HUES64 (cell line): ENCODE results near the gene ASB6. TPM values are rescaled to one million over a fixed set of nuclear protein-coding genes. Genes with fewer than 3 reads are reported as not detected.

Experiments
- H3K27ac ChIP-seq: 2 replicates; pipeline ENCODE4 v1.7.0; 2013; ENCODE audit warnings: low read depth, low read length, inconsistent platforms
- H3K27me3 ChIP-seq: 2 replicates; pipeline ENCODE4 v1.6.1; 2013; ENCODE audit warnings: mild to moderate bottlenecking, low read length; ENCODE audit not compliant: insufficient read depth
- H3K36me3 ChIP-seq: 2 replicates; pipeline ENCODE4 v1.6.1; 2013; ENCODE audit warnings: mild to moderate bottlenecking, low read length; ENCODE audit not compliant: insufficient read depth
- H3K4me1 ChIP-seq: 2 replicates; pipeline ENCODE4 v1.6.1; 2013; ENCODE audit warnings: mild to moderate bottlenecking, low read length, moderate library complexity; ENCODE audit not compliant: insufficient read depth
- H3K4me3 ChIP-seq: 2 replicates; pipeline ENCODE4 v1.5.1; 2013; ENCODE audit warnings: mild to moderate bottlenecking, low read length, moderate library complexity
- H3K9ac ChIP-seq: 2 replicates; pipeline ENCODE4 v1.6.1; 2013; ENCODE audit warnings: mild to moderate bottlenecking, low read depth, low read length
- H3K9me3 ChIP-seq: 2 replicates; pipeline ENCODE4 v1.6.1; 2013; ENCODE audit warnings: low read depth, low read length; ENCODE audit not compliant: insufficient read depth
- whole genome bisulfite sequencing: fragments of 150-250, 120-280 bp; methylation state at CpG from one replicate; pipeline ENCODE4 v1.1.7; 2013; ENCODE audit warnings: missing lambda C conversion rate; 5-methylcytosine and 5-hydroxymethylcytosine counted together
- polyA plus RNA-seq, 2 experiments: library from polyadenylated mRNA; stranded (reverse); fragments of 50-300 nt; gene quantifications; one replicate each; pipeline ENCODE4 v1.2.3, GENCODE V29; 2013

ASB6 gene, protein sequence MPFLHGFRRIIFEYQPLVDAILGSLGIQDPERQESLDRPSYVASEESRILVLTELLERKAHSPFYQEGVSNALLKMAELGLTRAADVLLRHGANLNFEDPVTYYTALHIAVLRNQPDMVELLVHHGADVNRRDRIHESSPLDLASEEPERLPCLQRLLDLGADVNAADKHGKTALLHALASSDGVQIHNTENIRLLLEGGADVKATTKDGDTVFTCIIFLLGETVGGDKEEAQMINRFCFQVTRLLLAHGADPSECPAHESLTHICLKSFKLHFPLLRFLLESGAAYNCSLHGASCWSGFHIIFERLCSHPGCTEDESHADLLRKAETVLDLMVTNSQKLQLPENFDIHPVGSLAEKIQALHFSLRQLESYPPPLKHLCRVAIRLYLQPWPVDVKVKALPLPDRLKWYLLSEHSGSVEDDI
- 13.2 TPM for polyA plus RNA-seq (2013, experiment 1 of 2)
- polyA plus RNA-seq (2013, experiment 2 of 2) = 12.9 TPM

DNA sequence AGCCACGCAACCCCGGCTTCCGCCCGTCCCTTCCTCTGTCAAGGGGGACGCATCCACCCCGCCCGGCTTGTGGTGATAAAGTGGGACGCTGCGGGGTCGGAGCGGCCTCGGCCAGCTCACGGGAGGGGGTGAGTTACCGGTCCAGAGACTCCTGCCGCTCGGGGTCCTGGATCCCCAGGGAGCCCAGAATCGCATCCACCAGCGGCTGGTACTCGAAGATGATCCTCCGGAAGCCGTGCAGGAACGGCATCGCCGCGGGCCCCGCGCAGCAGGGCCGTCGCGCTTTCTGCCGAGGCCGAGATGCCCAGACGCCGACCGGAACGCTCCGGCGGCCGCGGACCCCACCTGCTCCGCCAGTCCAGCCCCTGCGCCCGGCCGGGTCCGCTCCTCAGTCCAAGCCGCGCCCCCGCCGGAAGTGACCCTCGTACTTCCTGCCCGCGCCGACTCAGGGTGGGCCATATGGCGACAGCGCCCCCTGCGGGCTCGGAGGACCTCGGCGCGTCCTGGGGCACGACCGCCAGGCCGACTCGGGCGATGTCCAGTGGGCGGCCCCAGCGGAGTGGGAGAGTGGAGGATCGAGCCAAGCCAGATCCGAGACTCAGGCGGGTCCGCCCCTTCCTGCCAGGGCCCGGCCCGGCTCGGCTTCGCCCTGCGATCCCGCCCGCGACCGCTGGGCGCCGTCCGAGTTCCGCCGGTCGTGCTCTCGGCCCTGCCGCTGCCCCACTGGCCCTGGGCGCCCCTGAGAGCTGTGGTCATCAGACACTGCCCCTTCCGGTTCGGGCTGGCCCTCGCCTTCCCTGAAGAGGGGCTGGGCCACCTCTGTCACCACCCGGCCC, at the start of gene ASB6:
Gene ASB6 (minus strand): TSS at position 402 of the 836 bp plus-strand sequence. CDS start 152 bp downstream, at position 250.
- under 1% methylated on average over 93 of the region's 93 CpGs for WGBS
- Histone ChIP-seq H3K4me1 (peaks cover 2% of the 10 kb centered on the region; the same call in 1 of the 2 replicates), H3K9ac (peak within 1 kb of the TSS; percentile 80), H3K4me3 (peak within 1 kb of the TSS; percentile 95), H3K36me3 (peaks cover 25% of the 10 kb centered on the region), H3K9me3 (no peaks in the 10 kb centered on the region), H3K27me3 (no peaks in the 10 kb centered on the region), H3K27ac (peak within 1 kb of the TSS; percentile 52)

DNA sequence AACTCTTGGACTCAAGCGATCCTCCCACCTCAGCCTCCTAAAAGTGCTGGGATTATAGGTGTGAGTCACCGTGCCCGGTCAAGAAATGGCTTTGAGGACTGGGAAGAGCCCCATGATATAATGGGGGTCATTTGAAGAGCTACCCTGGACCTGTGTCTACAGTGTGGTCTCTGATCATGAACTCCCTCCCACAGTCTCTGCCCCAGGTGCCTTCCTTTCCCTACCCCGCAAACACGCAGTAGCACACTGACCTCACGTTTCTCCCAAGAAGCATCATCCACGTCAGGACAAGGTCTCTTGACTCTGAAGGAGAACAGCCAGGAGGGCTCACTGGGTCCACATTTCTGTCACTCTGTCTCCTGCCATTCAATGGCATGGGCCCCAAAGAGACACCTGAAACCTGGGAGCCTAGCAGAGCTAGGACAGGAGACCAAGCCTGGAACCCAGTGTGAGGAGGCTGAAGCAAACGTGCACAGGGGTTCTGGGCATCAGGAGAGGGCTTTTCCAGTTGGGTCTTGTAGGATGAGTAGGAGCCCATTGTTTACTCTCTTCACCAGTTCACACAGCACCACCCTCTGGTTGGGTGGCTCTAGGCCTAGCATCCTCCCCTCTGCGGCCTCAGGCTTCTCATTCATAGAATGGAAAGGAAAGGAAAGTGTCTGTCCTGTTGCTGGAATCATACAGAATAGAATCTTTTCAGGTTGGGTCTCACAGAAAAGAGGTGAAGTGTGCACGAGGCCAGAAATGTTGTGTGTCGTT, 46.5 kb upstream of the ASB6 start:
- Histone ChIP-seq H3K9ac (no peak overlapping the region), H3K4me3 (no peak overlapping the region), H3K36me3 (no peaks in the 10 kb centered on the region), H3K27ac (no peak overlapping the region), H3K4me1 (no peaks in the 10 kb centered on the region), H3K27me3 (no peaks in the 10 kb centered on the region), H3K9me3 (no peaks in the 10 kb centered on the region)
- WGBS = 89% methylated on average over 10 of the region's 11 CpGs

DNA sequence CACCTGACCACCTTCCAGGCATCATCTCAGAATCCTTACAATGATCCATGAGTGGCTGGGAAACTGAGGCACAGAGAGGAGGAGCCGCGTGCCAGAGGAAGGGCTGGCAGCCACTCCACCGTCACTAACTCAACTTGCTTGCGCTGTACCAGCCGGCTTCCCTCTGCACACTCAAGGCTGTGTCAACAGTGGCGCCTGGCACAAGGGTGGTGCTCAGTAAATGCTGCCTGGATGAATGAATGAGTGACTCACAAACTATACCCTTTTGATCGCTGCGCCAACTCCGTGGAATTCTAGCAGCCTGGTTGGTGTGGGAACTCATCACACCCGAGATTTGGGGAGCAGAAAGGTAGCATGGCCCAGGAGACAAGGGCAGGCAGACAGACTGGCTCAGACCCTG, 45.4 kb upstream of the ASB6 start:
- 90% methylated on average over 10 of the region's 10 CpGs for WGBS
- Histone ChIP-seq H3K27ac (no peak overlapping the region), H3K9me3 (no peaks in the 10 kb centered on the region), H3K4me3 (no peak overlapping the region), H3K27me3 (no peaks in the 10 kb centered on the region), H3K4me1 (no peaks in the 10 kb centered on the region), H3K9ac (no peak overlapping the region), H3K36me3 (no peaks in the 10 kb centered on the region)

DNA sequence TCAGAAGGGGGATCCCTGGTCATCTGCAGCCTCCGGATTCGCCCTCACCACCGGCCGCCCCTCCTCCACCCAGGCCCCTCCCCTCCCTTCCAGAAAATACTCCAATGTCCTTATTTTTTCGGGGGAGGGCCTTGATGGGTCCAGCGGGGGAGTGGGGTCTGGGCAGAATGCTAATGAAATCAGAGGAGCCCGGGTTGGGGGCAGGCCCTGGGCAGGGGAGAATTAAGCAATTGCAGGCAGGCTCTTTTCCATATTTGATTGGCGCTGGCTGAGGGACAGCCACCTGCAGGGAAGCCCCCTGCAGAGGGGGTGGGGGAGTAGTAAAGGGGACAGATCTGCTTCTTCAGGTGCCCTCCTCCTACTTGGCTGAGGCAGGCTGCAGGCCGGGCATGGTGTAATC, 44.8 kb upstream of the ASB6 start:
- H3K9ac ChIP-seq = no peak overlapping the region

DNA sequence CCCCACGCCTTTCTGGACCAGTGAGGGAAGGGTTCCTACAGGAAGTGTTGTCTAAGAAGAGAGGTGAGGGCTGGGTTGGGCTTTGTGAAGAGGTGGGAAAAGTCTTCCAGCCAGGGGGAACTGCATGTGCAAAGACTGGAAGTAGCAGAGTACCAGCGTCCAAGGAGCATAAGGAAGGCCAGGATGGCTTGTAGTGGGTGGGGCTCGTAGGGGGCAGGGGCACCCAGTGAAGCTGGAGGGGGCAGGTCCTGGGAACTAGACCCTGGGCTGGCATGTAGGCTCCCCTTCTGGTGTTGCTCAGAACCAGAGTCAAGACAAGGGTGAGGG, 43.9 kb upstream of the ASB6 start:
- Histone ChIP-seq H3K36me3 (no peaks in the 10 kb centered on the region), H3K9me3 (no peaks in the 10 kb centered on the region), H3K27ac (no peak overlapping the region), H3K4me3 (no peak overlapping the region), H3K27me3 (no peaks in the 10 kb centered on the region), H3K9ac (no peak overlapping the region), H3K4me1 (no peaks in the 10 kb centered on the region)
- WGBS = 86% methylated on average over 3 of the region's 3 CpGs

More for the DNA sequence above, 44.8 kb upstream of the ASB6 start:
- H3K27me3 ChIP-seq = no peaks in the 10 kb centered on the region
- no peak overlapping the region for H3K27ac ChIP-seq
- no peaks in the 10 kb centered on the region for H3K4me1 ChIP-seq
- 41% methylated on average over 9 of the region's 9 CpGs for WGBS
- H3K9me3 ChIP-seq = no peaks in the 10 kb centered on the region
- H3K4me3 ChIP-seq = no peak overlapping the region
- no peaks in the 10 kb centered on the region for H3K36me3 ChIP-seq

DNA sequence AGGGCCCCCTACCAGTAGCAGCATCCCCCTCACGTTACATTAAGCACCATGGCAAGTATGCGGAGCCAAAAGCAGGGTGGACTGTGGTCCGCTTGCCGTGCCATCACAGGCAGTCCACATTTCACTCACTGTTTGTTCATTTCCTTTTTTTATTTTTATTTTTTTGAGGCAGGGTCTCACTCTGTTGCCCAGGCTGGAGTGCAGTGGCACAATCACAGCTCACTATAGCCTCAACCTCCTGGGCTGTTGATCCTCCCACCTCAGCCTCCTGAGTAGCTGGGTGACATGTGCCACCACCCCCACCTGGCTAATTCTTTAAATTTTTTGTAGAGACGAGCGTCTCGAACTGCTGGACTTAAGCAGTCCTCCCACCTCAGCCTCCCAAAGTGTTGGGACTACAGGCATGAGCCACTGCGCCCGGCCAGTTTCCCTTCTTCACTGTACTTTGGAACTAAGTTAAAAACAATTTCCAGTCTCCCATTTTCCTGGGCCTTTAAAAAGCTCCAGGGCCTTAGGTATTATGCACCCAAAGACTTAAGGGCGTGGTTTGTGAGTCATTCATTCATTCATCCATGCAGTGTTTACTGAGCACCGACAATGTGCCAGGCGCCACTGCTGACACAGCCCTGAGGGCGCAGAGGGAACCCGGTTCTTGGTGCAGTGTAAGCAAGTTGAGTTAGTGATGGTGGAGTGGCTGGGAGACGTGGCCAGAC, 43.4 kb upstream of the ASB6 start:
- Histone ChIP-seq H3K9me3 (no peaks in the 10 kb centered on the region), H3K4me3 (no peak overlapping the region), H3K27ac (no peak overlapping the region), H3K4me1 (no peaks in the 10 kb centered on the region), H3K9ac (no peak overlapping the region), H3K36me3 (no peaks in the 10 kb centered on the region), H3K27me3 (no peaks in the 10 kb centered on the region)
- WGBS = 87% methylated on average over 15 of the region's 15 CpGs

DNA sequence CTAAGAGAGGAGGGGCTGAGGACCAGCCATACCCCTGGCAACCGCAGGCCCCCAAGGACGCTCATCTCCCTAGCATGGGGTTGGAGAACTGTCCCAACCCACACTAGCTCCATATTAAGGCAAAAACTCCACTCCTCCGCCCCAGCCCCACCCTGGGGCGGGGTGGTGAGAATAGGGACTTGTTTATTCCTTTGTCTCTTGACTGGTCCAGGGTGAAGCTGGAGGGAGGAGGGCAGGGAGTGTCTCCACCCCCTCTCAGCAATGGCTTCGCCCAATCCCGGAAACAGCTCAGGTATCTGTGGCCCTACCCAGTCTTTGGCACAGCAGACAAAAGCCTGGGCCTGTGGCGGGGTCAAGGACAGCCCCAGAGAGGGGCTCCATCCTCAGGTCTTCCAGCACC, 40.4 kb upstream of the ASB6 start:
- H3K4me3 ChIP-seq = no peak overlapping the region
- no peaks in the 10 kb centered on the region for H3K36me3 ChIP-seq
- H3K4me1 ChIP-seq = no peaks in the 10 kb centered on the region
- WGBS = 74% methylated on average over 5 of the region's 7 CpGs
- no peaks in the 10 kb centered on the region for H3K27me3 ChIP-seq
- H3K27ac ChIP-seq = no peak overlapping the region
- no peak overlapping the region for H3K9ac ChIP-seq
- no peaks in the 10 kb centered on the region for H3K9me3 ChIP-seq

DNA sequence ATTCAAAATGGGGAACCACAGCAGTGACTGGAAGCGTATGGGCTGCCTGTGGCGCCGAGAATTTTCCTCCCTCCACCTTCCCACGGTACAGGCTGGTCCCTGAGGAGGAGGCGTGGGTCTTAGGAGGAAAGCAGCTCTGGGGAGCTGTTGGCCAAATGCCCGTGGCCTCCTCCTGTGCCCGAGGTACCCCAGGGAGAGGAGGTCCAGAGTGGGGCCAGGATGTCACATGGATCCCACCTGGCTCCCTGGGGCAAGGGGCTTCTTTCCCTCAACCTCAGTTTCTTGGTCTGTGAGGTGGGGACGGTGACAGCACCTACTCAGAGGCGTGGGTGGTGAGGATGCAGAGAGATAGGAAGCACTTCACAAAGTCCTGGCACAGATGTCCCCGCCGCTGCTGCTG, 40.0 kb upstream of the ASB6 start:
- 91% methylated on average over 11 of the region's 11 CpGs for WGBS
- no peak overlapping the region for H3K27ac ChIP-seq
- no peaks in the 10 kb centered on the region for H3K36me3 ChIP-seq
- no peaks in the 10 kb centered on the region for H3K27me3 ChIP-seq
- H3K4me3 ChIP-seq = no peak overlapping the region
- H3K4me1 ChIP-seq = no peaks in the 10 kb centered on the region
- no peaks in the 10 kb centered on the region for H3K9me3 ChIP-seq
- H3K9ac ChIP-seq = no peak overlapping the region

DNA sequence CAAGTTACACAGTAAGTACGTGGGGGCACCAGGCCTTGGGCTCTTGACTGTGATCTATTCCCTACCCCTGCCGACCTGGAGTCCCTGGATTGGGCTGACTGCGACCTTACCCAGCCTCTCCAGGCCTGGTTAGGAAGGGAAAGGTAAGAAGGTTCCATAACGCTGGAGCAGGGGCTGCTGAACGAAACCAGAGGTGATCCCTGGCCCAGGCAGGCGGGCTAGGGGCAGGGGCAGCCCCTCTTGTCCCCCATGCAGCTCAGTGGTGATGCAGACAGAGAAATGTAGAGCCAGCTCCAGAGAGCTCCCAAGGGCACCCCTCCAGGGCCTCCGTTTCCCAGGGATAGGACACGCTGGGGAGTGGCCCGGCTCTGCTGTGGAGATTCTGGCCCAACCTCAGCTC, 37.6 kb upstream of the ASB6 start:
- Histone ChIP-seq H3K27ac (no peak overlapping the region), H3K36me3 (no peaks in the 10 kb centered on the region), H3K9me3 (no peaks in the 10 kb centered on the region), H3K27me3 (no peaks in the 10 kb centered on the region), H3K4me3 (no peak overlapping the region), H3K4me1 (no peaks in the 10 kb centered on the region), H3K9ac (no peak overlapping the region)
- WGBS = 88% methylated on average over 9 of the region's 9 CpGs

DNA sequence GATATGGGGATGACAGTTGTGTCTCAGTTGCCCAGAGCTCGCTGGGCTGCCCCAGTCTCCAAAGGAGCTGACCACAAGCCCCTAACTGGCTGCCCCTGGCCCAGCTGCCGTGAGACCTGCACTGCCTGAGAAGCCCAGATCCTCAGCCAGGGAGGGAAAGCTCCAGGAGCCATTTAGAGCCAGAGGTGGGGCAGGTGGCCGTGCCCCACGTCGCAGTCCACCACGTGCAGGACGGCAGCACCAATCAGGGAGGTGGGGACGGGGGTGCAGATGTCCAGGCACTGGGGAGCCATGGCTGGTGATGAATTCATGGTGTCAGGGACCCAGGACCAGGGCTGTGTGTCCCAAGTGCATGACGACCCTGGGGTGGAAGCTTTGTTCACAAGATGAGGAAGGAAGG, 36.9 kb upstream of the ASB6 start:
- H3K27ac ChIP-seq = no peak overlapping the region
- no peaks in the 10 kb centered on the region for H3K4me1 ChIP-seq
- H3K27me3 ChIP-seq = no peaks in the 10 kb centered on the region
- H3K9ac ChIP-seq = no peak overlapping the region
- no peaks in the 10 kb centered on the region for H3K36me3 ChIP-seq
- no peaks in the 10 kb centered on the region for H3K9me3 ChIP-seq
- no peak overlapping the region for H3K4me3 ChIP-seq
- 90% methylated on average over 9 of the region's 9 CpGs for WGBS
